ENCODE measurements around the gene PDE4D.

The PDE4D gene

DNA sequence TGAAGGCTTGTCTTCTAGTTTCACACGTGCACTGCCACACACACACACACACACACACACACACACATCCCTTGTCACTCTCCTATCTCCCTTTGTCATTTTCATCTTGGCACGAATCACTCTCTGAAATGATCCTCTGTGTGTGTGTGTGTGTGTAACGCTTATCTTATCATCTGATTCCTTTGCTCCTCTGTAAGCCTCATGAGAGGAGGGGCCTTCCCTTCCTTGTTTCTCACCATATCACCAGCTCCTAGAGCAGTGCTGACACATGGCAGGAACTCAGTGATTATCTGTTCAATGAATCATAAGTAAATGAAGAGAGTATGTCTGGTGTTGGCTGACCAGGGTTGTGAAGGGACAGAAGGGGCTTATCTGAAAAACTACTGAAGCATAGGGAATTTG, 53.3 kb downstream of the PDE4D start:
- no peak for DNase-seq (ENCODE audit: low read depth in 4 of 4, low spot score in 1 of 4)

DNA sequence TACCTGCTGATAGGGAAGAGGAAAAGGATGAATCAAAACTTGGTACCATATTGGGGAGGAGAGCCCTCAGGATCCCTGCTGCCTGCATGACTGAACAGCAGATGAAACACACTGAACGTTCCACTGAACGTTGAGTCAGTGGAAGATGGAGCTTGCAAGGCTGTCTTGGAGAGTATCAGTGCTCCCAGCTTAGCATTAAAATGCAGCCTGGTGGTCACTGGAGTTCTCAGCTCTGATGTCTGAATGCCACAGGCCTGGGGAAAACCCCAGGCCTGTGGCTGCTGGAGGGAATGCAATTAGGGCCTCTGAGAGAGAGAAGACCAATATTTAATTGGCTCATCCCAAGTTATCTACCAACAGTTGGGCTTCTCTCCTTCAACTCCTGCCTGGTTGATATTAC, 54.5 kb downstream of the PDE4D start:
- no peak for DNase-seq (ENCODE audit: low read depth in 4 of 4, low spot score in 1 of 4)

DNA sequence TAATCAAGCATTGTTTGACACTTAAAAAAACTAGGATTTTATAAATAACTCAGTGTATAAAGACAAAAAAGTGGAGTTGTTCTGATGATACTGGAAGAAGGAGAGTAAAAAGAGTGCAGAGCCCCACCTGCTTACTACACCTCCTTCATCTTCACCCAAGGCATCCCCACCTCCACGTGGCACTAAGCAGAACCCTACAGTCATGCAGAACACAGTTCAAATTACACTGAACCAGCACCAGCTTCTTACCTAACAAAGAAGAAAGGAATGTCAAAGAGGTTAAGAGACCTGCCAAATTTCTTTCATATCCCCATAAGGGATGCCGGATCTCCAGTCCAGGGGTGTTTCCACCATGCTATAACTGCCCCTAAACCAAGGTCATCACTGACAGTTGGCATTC, 55.5 kb downstream of the PDE4D start:
- no peak for DNase-seq (ENCODE audit: low read depth in 4 of 4, low spot score in 1 of 4)

DNA sequence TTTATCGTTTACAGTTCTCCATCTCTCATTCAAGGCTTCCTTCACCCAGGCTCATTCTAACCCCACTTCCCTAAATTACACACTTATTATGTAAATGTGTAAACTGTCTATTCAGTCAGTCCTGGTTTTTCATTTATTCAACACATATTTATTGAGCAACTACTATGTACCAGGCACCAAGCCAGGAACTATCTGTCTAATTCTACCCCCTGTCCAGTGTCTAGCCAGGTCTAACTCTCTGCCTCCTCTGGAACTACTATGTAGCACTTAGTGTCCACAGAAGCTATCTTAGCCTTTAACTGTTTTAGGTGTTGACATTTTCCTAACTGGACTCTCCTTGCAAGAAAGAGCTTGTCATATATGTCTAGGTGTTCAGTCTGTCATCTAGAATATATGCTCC, 56.5 kb downstream of the PDE4D start:
- no peak for DNase-seq (ENCODE audit: low read depth in 4 of 4, low spot score in 1 of 4)

DNA sequence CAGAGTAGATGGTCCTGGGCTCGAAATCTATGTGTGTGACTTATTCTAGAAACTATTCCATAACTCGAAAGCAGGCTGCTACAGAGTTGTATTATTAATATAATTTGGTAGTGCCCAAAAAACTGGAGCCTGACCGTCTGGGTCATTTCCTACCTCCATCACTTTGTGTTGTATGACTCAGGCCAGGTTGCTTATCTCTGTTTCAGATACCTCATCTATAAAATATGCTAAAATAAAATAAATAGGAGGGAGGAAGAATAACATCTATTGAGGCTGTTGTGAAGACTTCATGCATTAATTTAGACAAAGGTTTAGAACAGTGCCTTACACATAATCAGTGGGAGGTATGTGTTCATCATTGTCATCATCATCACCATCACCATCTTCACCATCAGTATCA, 57.7 kb downstream of the PDE4D start:
- DNase-seq (ENCODE audit: low read depth in 4 of 4, low spot score in 1 of 4) = no peak

DNA sequence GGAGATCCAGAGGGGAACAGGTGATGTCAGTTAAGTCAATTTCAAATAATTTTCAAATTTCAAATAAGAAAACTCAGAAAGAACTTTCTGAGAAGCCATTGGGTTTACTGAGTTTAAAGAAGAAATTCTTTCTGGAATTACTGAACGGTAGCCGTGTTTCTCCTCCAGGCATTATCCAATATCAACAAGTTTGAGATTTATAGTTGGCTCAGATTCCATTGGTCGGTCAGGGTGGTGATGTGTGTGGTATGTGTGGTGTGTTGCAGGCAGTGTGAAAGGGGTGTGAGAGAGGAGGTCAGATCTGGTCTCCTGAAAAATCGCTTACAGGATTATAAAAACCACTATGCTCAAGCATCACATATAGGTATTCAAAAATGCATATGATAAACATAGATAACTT, 60.1 kb downstream of the PDE4D start:
- no peak for DNase-seq (ENCODE audit: low read depth in 4 of 4, low spot score in 1 of 4)

DNA sequence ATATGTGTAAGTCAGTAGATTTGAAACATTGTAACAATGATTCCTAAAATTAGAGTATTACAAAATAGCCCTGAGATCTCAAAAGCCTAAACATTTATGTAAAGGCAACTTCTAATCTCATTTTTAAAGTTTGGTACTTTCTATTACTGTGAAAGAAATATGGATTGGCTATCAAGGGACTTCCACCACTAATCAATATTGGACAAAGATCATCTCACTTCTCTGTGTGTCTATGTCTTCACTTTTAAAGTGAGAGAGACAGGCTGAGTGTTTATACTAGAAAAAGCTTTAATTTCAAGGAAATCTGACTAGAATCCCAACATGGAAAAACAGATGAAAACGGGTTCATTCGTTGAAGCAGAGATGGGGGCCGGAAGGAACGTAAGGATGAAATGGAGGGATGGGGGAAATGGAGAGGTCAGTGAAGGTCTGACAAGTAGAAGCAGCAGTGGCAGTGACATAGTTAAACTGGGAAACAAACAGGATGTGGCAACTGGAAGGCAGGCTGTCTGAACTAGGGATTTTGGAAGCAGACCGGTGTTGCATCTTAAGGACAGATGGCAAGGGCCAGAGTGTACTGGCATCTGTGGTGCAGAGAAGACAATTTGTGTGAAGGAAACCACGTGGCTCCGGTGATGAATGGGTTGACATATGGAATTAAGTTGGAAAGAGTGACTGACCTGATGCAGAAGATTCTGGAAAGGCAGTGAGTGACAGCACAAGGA, 60.8 kb downstream of the PDE4D start:
- no peak for DNase-seq (ENCODE audit: low read depth in 4 of 4, low spot score in 1 of 4)

DNA sequence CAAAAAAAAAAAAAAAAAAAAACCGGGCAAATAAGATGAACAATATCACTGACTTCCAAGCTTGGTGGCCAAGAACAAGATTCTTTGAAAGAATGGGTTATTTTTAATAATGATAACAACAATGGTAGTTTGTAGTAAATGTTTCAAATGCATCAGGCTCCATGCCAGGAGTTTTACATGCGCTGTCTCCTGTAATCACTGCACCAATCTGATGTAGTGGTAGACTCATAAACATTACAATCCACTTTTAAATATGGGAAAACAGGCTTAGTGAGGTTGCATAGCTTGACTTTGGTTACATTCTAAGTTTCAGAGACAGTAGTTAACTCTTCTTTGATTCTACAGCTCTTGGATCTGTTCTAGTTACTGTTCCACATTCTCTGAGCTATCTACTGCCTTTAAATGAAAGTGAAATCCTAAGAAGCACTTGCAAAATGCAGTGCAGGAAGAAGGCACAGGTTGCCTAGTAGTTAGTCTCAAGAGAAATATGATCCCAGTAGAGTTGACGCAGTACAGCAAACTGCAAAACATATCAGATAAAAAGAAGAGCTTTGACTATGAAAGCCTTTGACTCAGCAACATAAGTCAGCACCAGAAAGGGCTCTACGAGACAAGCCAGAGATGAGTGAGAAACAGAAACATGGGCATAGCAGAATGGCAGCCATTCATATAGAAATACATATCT, 62.1 kb downstream of the PDE4D start:
- DNase-seq (ENCODE audit: low read depth in 4 of 4, low spot score in 1 of 4) = no peak

DNA sequence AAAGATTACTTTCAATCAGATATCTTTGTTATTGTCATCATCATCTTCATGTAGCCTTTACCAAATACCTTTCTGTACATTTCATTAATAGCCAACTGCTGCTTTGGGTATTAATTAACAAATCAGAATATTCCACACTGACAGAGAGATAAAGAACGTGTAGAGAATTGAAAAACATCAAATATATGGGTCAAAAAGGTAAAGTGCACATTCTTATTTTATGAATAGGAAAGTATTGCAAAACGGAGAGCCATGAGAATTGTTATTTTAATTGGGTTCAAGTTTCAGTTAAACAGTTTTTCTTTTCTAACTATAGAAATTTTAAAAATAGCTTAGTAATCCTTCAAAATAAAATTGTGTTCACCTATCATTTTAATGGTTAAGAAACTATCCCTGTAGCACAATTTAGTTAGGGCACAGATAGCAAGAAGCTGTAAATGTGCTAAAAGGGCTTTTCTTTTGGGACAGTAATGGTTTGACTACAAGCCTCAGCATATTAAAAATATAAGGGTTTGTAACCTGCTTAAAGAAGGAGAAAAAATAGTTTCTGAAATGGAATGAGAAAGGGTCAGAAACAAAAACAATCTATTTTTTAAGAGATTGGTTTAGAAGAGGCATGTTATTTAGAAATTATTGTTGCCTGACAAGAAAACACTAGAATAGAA, 62.9 kb downstream of the PDE4D start:
- DNase-seq (ENCODE audit: low read depth in 4 of 4, low spot score in 1 of 4) = no peak

DNA sequence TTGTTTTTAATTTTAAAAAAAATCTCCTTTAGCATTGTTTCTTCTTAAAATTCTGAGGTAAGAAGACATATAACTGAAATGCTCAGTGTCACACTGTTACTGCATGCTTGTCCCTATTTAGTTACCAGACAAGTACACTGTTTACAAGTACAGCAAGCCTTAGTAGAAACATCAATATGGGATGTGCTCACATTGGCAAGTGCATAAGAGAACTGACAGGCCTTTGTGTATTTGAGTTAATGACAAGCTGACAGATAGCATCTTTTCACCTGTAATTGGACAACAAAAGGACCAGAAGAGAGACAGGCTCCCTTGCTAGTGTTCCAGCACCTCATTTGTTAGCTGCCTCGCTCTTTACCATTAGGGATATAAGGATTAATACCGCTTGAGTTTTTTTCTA, 63.6 kb downstream of the PDE4D start:
- no peak for DNase-seq (ENCODE audit: low read depth in 4 of 4, low spot score in 1 of 4)

DNA sequence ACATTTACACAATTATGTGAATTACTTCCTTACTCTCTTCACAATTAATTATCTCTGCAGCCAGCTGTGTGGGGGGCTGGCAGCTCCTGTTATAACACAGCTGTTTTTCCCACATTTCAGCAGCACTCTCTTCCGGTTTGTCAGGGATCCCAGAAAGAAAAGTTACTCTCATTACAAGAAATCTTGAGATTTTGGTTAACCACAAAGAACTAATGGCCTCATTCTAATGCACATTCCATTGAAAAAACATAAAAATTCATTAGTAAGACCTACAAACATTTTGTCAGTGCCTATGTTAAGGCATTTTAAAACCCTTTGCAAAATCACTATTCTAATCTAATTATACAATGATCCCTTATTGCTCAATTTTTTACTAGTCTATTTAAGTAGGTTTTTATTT, 64.1 kb downstream of the PDE4D start:
- DNase-seq (ENCODE audit: low read depth in 4 of 4, low spot score in 1 of 4) = no peak

DNA sequence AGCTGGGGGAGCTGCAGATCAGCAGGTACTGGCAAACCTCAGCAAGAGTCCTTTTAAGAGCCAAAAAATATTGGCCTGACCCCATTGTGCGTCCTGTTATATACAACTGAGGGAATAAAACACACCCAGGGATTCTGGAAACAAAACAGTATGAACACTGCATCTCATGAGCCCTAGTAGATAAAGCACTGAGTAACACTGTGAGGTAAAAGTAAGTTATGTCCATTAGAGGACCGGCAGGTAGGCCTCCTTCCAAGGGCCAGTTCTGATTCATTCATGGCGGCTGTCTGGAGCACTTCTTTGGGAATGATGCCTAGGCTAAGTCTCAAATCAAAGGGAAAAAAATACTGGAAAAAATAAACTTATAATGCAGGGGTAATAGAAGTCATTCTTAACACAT, 64.9 kb downstream of the PDE4D start:
- no peak for DNase-seq (ENCODE audit: low read depth in 4 of 4, low spot score in 1 of 4)

DNA sequence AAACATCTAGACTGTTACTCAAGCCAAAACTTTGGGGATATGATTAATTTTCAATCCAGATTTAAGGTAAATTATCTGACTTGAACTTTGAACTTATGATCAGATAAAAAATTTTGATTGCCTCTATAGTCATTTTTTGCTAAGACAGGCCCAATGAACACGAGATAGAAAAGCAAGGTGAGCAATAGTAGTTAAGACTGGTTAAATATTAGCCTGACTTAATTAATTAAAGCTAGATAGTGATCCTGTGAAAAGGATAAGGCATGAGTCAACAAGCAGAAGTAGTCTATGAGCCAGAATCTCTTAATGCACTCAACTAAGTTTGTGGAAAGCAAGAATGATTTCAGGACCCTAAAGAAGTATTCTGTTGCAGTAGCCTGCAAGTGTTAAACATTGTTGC, 66.5 kb downstream of the PDE4D start:
- DNase-seq (ENCODE audit: low read depth in 4 of 4, low spot score in 1 of 4) = no peak

DNA sequence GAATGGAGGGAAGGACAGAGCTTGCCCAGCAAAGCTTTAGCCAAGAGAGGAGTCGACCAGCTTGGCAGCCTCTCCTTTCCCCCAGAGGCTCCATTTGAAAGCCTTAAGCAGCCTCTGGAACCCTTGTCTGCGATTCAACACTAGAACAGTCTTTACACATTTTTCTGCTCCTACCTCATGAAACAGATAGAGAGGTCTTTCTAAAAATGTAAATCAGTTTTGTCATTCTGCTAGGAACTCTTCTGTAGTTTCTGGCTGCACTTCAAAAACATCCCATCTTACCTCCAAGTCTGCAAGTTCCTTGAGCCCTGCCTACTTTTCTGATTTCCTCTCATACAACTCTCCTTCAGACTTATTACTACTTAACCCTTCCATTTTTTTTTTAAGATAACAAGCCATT, 70.1 kb downstream of the PDE4D start:
- DNase-seq (ENCODE audit: low read depth in 4 of 4, low spot score in 1 of 4) = no peak

DNA sequence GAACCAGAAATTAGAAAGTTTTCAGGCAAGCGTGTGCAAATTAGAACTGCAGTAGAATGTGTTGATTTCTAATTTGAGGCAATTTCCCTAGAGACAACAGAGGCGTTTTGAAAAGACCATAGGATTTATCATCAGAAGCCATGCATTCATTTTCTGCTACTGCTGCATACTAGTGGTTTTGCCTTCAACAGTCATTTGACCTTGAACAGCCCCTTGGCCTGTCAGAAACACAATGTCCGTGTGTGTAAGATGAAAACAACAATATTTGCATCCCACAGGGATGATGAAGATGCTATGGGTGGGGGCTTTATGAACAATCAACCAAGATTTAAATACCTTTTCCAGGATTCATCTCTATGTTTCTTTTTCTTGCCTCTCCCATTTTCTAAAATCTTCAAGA, 73.7 kb downstream of the PDE4D start:
- no peak for DNase-seq (ENCODE audit: low read depth in 4 of 4, low spot score in 1 of 4)

DNA sequence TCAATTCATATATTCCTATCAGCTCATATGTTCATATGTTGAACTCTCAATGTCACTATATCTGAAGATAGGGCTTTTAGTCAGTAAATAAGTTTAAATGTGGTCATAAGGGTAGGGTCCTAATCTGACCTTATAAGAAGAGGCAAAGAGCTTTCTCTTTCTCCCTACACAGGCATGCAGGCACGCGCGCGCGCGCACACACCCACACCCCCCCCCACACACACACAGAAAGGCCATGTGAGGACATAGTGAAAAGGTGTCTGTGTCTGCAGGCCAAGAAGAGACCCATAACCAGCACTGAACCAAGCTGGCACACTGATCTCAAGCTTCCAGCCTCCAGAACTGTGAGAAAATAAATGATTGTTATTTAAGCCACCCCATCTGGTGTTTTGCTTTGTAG, 76.0 kb downstream of the PDE4D start:
- DNase-seq (ENCODE audit: low read depth in 4 of 4, low spot score in 1 of 4) = no peak

DNA sequence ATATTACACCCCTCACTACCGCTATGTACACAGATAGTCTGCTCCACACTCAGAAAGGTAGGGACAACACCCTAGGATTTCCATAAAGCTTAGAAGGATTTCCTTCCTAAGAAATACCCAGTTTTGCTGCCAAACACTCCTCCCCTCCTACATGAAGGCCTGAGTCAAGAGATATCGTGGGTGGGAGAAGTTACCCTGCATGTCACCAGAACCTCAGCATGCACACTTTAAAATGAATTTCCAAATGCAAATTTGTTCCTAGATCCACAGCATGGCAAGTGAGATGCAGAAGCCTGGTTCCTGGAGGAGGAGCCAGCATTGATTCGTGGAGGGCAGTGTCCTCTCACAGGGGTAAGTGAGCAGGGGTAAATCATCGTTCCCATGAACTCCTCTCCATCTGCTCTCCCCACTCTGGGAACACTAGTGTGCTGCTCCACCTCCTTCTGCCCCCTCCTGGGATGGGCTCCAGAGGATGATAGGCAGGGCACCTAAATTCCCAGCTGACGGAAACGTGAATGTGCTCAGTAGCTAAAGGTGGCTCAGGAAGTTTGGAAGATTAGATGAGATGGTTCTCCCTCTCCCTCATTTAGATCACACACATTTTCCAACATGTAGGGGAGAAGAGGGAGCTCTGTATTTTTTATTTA, 76.7 kb downstream of the PDE4D start:
- DNase-seq (ENCODE audit: low read depth in 4 of 4, low spot score in 1 of 4) = no peak

DNA sequence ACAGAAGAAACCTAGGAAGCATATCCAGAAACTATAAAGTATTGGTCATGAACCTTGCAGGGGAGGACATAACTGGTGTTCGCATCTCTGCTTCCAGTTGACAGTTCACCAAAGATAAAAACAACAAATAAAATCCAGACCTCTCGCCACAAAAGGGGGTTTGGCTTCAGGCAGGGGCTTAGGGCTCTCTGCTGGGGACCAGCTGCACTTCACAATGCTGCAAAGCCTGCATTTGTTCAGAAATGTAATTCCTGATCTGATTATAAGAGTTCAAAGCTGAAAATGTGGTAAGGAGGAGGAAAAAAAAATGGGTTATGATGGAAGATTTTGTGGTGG, 79.0 kb downstream of the PDE4D start:
- no peak for DNase-seq (ENCODE audit: low read depth in 4 of 4, low spot score in 1 of 4)

DNA sequence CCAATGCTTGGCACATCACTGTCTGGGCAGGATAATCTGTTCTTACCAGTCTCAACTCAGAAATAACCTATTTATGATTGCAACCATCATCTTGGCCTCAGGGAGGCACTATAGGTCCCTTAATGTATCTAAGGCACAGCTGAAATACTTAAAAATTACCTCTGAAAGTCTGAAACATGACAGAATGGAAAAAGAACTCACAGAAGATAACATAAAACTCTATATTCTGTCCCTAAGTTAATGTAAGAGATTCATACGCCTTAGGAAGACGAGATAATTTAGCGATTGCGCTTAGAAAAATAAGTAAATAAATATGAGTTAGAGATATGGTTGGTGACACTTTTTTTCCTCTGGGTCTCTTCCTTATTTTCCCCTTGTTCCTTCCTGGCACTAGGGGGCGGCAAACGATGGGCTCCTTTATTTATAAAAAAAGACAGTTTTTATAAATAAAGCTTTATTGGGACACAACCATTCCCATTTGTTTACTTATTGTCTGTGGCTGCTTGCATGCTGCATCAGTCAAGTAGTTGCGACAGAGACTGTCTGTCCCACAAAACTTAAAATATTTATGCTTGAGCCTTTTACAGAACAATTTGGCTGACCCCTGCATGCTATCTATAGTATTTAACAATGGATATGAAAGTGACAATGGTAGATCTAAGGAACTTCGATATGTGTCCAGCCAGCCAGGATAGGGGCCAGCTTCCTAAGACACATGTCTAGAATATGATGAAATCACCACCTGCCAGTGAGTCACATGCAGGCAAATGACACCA, 79.6 kb downstream of the PDE4D start:
- no peak for DNase-seq (ENCODE audit: low read depth in 4 of 4, low spot score in 1 of 4)

DNA sequence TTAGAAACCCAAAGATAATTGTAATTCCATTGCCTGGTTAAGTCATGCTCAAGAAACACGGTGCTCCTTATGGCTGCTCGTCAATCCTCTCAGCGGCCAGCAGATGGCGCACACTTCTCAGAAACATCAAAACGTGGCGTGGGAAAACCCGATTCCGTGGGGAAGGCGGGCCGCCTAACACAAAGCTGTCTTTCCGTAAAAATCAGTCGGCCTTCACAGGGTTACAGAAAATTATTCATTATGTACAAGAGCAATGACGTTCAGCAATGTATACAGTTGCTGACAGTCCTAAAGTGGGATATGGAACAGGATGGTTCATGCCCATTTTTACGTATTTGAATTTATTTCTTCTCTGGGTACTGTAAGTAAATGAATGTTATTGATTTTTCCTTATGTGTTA, 83.5 kb downstream of the PDE4D start:
- DNase-seq (ENCODE audit: low read depth in 4 of 4, low spot score in 1 of 4) = peak in 3 of 4 experiments; percentile 28 to 46 (median 45)

DNA sequence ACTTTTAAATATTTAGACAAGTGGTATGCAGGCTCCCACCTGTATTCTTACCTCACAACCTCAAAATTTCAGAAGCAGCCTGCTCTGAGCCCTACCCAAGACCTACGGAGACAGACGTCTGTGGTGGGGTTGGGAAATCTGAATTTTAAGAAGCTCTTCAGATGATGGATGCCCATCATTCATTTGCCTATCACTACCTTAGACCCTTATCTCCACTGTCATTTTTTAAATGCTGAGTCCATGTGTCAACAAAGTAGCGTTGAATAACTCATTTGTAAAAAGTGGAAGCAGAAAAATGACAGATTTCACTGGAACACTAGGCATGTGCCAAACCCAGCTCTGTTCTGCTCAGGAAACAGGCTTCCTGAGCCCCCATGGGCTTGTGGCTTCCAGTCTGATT, 85.7 kb downstream of the PDE4D start:
- no peak for DNase-seq (ENCODE audit: low read depth in 4 of 4, low spot score in 1 of 4)
